ENCODE data around the gene DMAC2L. TPM values are rescaled to one million over a fixed set of nuclear protein-coding genes. Genes with fewer than 3 reads are reported as not detected.

The DMAC2L gene
- total and polyA plus RNA-seq, 5 donors from 2014 or later = 12.6 to 26.8 (median 16.7) TPM

Other genes with a start within 250 kb of the DMAC2L start
- 30.0 TPM for gene VCPKMT, start 195.8 kb upstream of the DMAC2L start, total RNA-seq
- 10 to 100 TPM in 3 of 4 donors, 1 to 10 TPM in 1; 10.0 to 13.6 (median 12.0) TPM for gene VCPKMT, start 195.8 kb upstream of the DMAC2L start, polyA plus RNA-seq
- gene SOS2, start 80.7 kb upstream of the DMAC2L start, total RNA-seq = 13.2 TPM
- gene SOS2, start 80.7 kb upstream of the DMAC2L start, polyA plus RNA-seq = 1 to 10 TPM; 3.6 to 5.5 (median 4.8) TPM
- 3.5 TPM for gene L2HGDH, start 95 bp upstream of the DMAC2L start, total RNA-seq
- gene L2HGDH, start 95 bp upstream of the DMAC2L start, polyA plus RNA-seq = 1 to 10 TPM; 2.2 to 3.7 (median 3.1) TPM
- gene CDKL1, start 84.6 kb downstream of the DMAC2L start, total RNA-seq = 5.7 TPM
- gene CDKL1, start 84.6 kb downstream of the DMAC2L start, polyA plus RNA-seq = 1 to 10 TPM; 2.9 to 6.5 (median 4.8) TPM
- gene MAP4K5, start 220.2 kb downstream of the DMAC2L start, total RNA-seq = 45.4 TPM
- 10 to 100 TPM; 13.2 to 23.0 (median 20.0) TPM for gene MAP4K5, start 220.2 kb downstream of the DMAC2L start, polyA plus RNA-seq
- gene ATL1, start 247.8 kb downstream of the DMAC2L start, total RNA-seq = 1.4 TPM
- gene ATL1, start 247.8 kb downstream of the DMAC2L start, polyA plus RNA-seq = 1 to 10 TPM in 3 of 4 donors, under 1 TPM in 1; 0.62 to 1.6 (median 1.3) TPM